SK-N-SH (cell line): ENCODE data around the gene CHD5. TPM values are rescaled to one million over a fixed set of nuclear protein-coding genes. Genes with fewer than 3 reads are reported as not detected.

ENCODE experiments used
- CTCF ChIA-PET: fragments of 300-600, 350-600 bp; formaldehyde crosslinking; extraction: SDS; loops from one replicate; lab custom pipeline; 2021; lab: Yijun Ruan, JAX
- POLR2A ChIA-PET: fragments of 350-600 bp; sonication (Branson Sonifier 250); formaldehyde crosslinking; extraction: SDS; loops from one replicate; lab custom pipeline; 2020; ENCODE audit warnings: antibody characterized with exemption, inconsistent platforms; lab: Yijun Ruan, JAX
- DNase-seq: peaks from one replicate; pipeline ENCODE4 v3.0.0; 2012
- H2AFZ ChIP-seq: fragments of 200-600 bp; sonication (generic); 2 replicates; pipeline ENCODE4 v1.8.1; 2016; ENCODE audit warnings: antibody characterized with exemption, mild to moderate bottlenecking, low read depth
- H3F3A ChIP-seq: fragments of 200-600 bp; sonication (generic); replicated peaks from 2 replicates; pipeline ENCODE3; 2016; ENCODE audit warnings: antibody characterized with exemption, mild to moderate bottlenecking; ENCODE audit not compliant: insufficient read depth
- H3K27ac ChIP-seq, 2 experiments: fragments of 200-500 bp in 1 of 2; fragments of 200-600 bp in 1 of 2; sonication (Bioruptor generic) in 1 of 2; sonication (generic), shearing (Covaris generic) in 1 of 2; 2 replicates each; pipeline versions ENCODE4 v1.5.1 to v1.6.1; 2014 to 2016; ENCODE audit warnings: low read depth in 2 of 2, inconsistent platforms in 1 of 2, low read length in 1 of 2, mild to moderate bottlenecking in 1 of 2, mixed read lengths in 1 of 2
- H3K27me3 ChIP-seq: fragments of 200-600 bp; sonication (generic), shearing (Covaris generic); 2 replicates; pipeline ENCODE4 v1.6.1; 2016; ENCODE audit warnings: mixed run types; ENCODE audit not compliant: insufficient read depth
- H3K36me3 ChIP-seq, 2 experiments: fragments of 200-500 bp in 1 of 2; fragments of 200-600 bp in 1 of 2; sonication (Bioruptor generic) in 1 of 2; sonication (generic) in 1 of 2; replicated peaks in 1 of 2; 2 replicates each; pipeline versions ENCODE3 to v1.5.1; 2014 to 2016; ENCODE audit warnings: low read length in 1 of 2, mild to moderate bottlenecking in 1 of 2; ENCODE audit not compliant: insufficient read depth in 2 of 2, control insufficient read depth in 1 of 2
- H3K4me1 ChIP-seq, 2 experiments: fragments of 200-500 bp in 1 of 2; fragments of 200-600 bp in 1 of 2; sonication (Bioruptor generic) in 1 of 2; sonication (generic), shearing (Covaris generic) in 1 of 2; 2 replicates each; pipeline versions ENCODE4 v1.5.1 to v1.6.1; 2014 to 2016; ENCODE audit warnings: low read depth in 1 of 2, low read length in 1 of 2, mixed run types in 1 of 2; ENCODE audit not compliant: insufficient read depth in 2 of 2, control insufficient read depth in 1 of 2
- H3K4me2 ChIP-seq: fragments of 200-600 bp; sonication (generic), shearing (Covaris generic); 2 replicates; pipeline ENCODE4 v1.6.1; 2017; ENCODE audit warnings: mixed run types
- H3K4me3 ChIP-seq, 2 experiments: fragments of 200-500 bp in 1 of 2; fragments of 200-600 bp in 1 of 2; sonication (Bioruptor generic) in 1 of 2; sonication (generic), shearing (Covaris generic) in 1 of 2; 2 replicates each; pipeline versions ENCODE4 v1.5.1 to v1.8.1; 2014 to 2016; ENCODE audit warnings: low read depth in 2 of 2, inconsistent platforms in 1 of 2, low read length in 1 of 2, mild to moderate bottlenecking in 1 of 2, mixed read lengths in 1 of 2, moderate library complexity in 1 of 2
- H3K79me2 ChIP-seq: fragments of 200-600 bp; sonication (generic); 2 replicates; pipeline ENCODE4 v1.8.1; 2017; ENCODE audit warnings: mild to moderate bottlenecking; ENCODE audit not compliant: insufficient read depth
- H3K9ac ChIP-seq: fragments of 200-600 bp; sonication (generic); 2 replicates; pipeline ENCODE4 v1.6.1; 2017; ENCODE audit warnings: mixed run types
- H3K9me2 ChIP-seq: fragments of 200-600 bp; sonication (generic); 2 replicates; pipeline ENCODE4 v1.6.1; 2017; ENCODE audit warnings: mixed run types
- H3K9me3 ChIP-seq: fragments of 200-600 bp; sonication (generic); 2 replicates; pipeline ENCODE4 v1.6.1; 2017; ENCODE audit warnings: mixed run types, mild to moderate bottlenecking, moderate library complexity
- H4K20me1 ChIP-seq: fragments of 200-600 bp; sonication (generic); 2 replicates; pipeline ENCODE4 v1.6.1; 2017; ENCODE audit warnings: mild to moderate bottlenecking, mixed run types; ENCODE audit not compliant: insufficient read depth
- CHD2 ChIP-seq: fragments of 150-350 bp; IDR thresholded peaks from 2 replicates; pipeline ENCODE4 v1.6.1; 2018; ENCODE audit warnings: low read length; ENCODE audit not compliant: partially characterized antibody
- ELF1 ChIP-seq: IDR thresholded peaks from 2 replicates; pipeline ENCODE4 v1.4.0; 2012
- EZH2phosphoT487 ChIP-seq: fragments of 200-600 bp; sonication (generic); IDR thresholded peaks from 2 replicates; pipeline ENCODE4 v1.6.1; 2017; ENCODE audit warnings: low read depth, mixed run types, mild to moderate bottlenecking, antibody characterized with exemption, moderate library complexity, borderline replicate concordance
- FOSL2 ChIP-seq: IDR thresholded peaks from 2 replicates; pipeline ENCODE4 v1.4.0; 2012; ENCODE audit warnings: low read depth, mild to moderate bottlenecking, moderate library complexity, borderline replicate concordance
- IRF3 ChIP-seq: fragments of 150-350 bp; IDR thresholded peaks from 2 replicates; pipeline ENCODE4 v1.6.1; 2016; ENCODE audit warnings: mild to moderate bottlenecking, low read depth, low read length
- JUND ChIP-seq: IDR thresholded peaks from 2 replicates; pipeline ENCODE4 v1.4.0; 2012
- MAX ChIP-seq: IDR thresholded peaks from 2 replicates; pipeline ENCODE4 v1.4.0; 2012; ENCODE audit warnings: low read depth
- MEF2A ChIP-seq: IDR thresholded peaks from 2 replicates; pipeline ENCODE4 v1.4.0; 2012; ENCODE audit warnings: low read depth, borderline replicate concordance
- NFIC ChIP-seq: IDR thresholded peaks from 2 replicates; pipeline ENCODE4 v1.4.0; 2012; ENCODE audit warnings: borderline replicate concordance
- NRF1 ChIP-seq: IDR thresholded peaks from 2 replicates; pipeline ENCODE4 v1.6.1; 2012; ENCODE audit warnings: low read depth, mild to moderate bottlenecking, low read length
- RCOR1 ChIP-seq: fragments of 150-350 bp; IDR thresholded peaks from 2 replicates; pipeline ENCODE4 v1.6.1; 2017; ENCODE audit warnings: antibody characterized with exemption, low read length
- REST ChIP-seq: IDR thresholded peaks from 2 replicates; pipeline ENCODE4 v1.6.1; 2012; ENCODE audit warnings: mild to moderate bottlenecking, low read depth, low read length, moderate library complexity
- TAF1 ChIP-seq: IDR thresholded peaks from 2 replicates; pipeline ENCODE4 v1.6.1; 2012; ENCODE audit warnings: low read depth, mild to moderate bottlenecking, low read length, moderate library complexity, borderline replicate concordance
- TCF12 ChIP-seq: IDR thresholded peaks from 2 replicates; pipeline ENCODE4 v1.4.0; 2012
- TEAD4 ChIP-seq: IDR thresholded peaks from 2 replicates; pipeline ENCODE4 v1.4.0; 2012; ENCODE audit warnings: mild to moderate bottlenecking, borderline replicate concordance; ENCODE audit not compliant: insufficient read depth
- USF2 ChIP-seq: fragments of 150-350 bp; IDR thresholded peaks from 2 replicates; pipeline ENCODE4 v1.6.1; 2017; ENCODE audit warnings: antibody characterized with exemption, low read length, low read depth, borderline replicate concordance
- ZBTB33 ChIP-seq: IDR thresholded peaks from 2 replicates; pipeline ENCODE4 v1.4.0; 2012; ENCODE audit warnings: low read depth, borderline replicate concordance
- WGBS: methylation state at CpG from one replicate; pipeline ENCODE4 v1.1.6; 2017; ENCODE audit warnings: low lambda C conversion rate; 5-methylcytosine and 5-hydroxymethylcytosine counted together
- polyA plus RNA-seq, 3 experiments: library from polyadenylated mRNA; depleted of rRNA; stranded (reverse); fragments of >200 nt; gene quantifications; 2 replicates each; pipeline ENCODE4 v1.2.3, GENCODE V29; 2012

Gene CHD5
- polyA plus RNA-seq, 1 of the 3 experiments (the other 2 are of a cell fraction) = 0.26 TPM

GRCh38 chr1:6223617-6224016, 43.5 kb upstream of the CHD5 start:
- Histone ChIP-seq H2AFZ (no peak overlapping the region), H3K27ac (no peak overlapping the region), H3K27me3 (no peaks in the 10 kb centered on the region), H3K9ac (no peak overlapping the region), H3K36me3 (peaks cover 6 to 41% of the 10 kb centered on the region in 2 experiments), H4K20me1 (no peaks in the 10 kb centered on the region), H3K4me2 (no peak overlapping the region), H3K9me2 (no peaks in the 10 kb centered on the region), H3K4me3 (no peak overlapping the region), H3K79me2 (peaks cover 3% of the 10 kb centered on the region; the same call in 1 of the 2 replicates), H3F3A (no peaks in the 10 kb centered on the region), H3K9me3 (no peaks in the 10 kb centered on the region), H3K4me1 (no peaks in the 10 kb centered on the region)
- 94% methylated on average over 10 of the region's 13 CpGs for WGBS
- POLR2A ChIA-PET = no interaction called here
- DNase-seq = no peak
- no peak for TF ChIP-seq NFIC
- no peak for TF ChIP-seq IRF3
- TF ChIP-seq ZBTB33 = no peak
- TF ChIP-seq USF2 = no peak
- TF ChIP-seq TCF12 = no peak
- TF ChIP-seq FOSL2 = no peak
- TF ChIP-seq ELF1 = no peak
- TF ChIP-seq REST = no peak
- TF ChIP-seq NRF1 = no peak
- no peak for TF ChIP-seq JUND
- TF ChIP-seq MAX = no peak
- TF ChIP-seq RCOR1 = no peak
- no peak for TF ChIP-seq TEAD4
- TF ChIP-seq CHD2 = no peak
- TF ChIP-seq MEF2A = no peak
- no peak for TF ChIP-seq TAF1
- TF ChIP-seq EZH2phosphoT487 = no peak
- CTCF ChIA-PET = interaction anchor here (0.9 to 1.6 kb wide), 6 partner anchors 14 to 262 kb away, joined by 3 to 8 read pairs (median 4); no protein-coding TSS in a partner anchor
